ENCODE results near the gene PDE8B. TPM values are rescaled to one million over a fixed set of nuclear protein-coding genes. Genes with fewer than 3 reads are reported as not detected.

The PDE8B gene
- total RNA-seq, 1 donor from 2014 or later, result 0.18 TPM

DNA sequence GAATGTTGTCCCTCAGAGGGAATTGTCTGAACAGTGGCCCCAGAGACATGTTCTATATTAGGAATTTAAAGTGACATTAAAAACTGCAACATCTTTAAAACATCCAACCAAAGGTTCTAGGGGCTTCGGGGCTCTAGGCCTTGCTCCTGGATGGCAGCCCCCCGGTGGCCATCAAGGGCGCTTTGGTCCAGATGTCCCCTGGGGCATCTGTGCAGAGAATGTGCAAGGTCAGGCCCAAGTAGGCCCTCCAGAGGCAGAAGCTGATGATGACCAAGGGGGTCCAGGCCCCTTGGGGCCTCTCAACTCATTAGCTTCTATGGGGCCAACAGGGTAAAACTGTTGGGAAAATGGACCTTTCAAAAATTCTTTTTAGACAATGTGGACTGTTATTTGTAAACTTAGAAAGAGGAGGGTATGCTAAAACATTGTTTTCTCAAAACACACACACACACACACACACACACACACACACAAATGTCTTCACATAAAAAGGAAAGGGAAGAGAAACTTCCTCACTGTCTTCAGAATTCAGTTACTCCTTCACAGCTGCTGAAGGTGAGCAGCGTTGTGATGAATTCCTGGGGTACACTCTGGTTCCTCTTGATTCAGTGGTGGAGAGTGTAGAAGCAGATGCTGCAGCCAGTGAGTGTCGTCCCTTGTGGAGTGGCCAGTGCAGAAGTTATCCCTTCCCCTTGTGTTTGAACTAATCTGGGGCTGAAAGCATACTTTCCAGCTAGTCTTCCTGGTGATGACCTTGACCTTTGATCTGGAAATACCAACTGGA, 156.4 kb downstream of the PDE8B start:
- no peak overlapping the region for H3K27ac ChIP-seq (ENCODE audit: low read depth, low read length)
- TF ChIP-seq, protein P1, sequence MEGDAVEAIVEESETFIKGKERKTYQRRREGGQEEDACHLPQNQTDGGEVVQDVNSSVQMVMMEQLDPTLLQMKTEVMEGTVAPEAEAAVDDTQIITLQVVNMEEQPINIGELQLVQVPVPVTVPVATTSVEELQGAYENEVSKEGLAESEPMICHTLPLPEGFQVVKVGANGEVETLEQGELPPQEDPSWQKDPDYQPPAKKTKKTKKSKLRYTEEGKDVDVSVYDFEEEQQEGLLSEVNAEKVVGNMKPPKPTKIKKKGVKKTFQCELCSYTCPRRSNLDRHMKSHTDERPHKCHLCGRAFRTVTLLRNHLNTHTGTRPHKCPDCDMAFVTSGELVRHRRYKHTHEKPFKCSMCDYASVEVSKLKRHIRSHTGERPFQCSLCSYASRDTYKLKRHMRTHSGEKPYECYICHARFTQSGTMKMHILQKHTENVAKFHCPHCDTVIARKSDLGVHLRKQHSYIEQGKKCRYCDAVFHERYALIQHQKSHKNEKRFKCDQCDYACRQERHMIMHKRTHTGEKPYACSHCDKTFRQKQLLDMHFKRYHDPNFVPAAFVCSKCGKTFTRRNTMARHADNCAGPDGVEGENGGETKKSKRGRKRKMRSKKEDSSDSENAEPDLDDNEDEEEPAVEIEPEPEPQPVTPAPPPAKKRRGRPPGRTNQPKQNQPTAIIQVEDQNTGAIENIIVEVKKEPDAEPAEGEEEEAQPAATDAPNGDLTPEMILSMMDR (IDR thresholded peaks at IDR 0.05; ENCODE audit: insufficient read depth, low read depth, low read length), result no peak
- no peak for TF ChIP-seq EZH2 (IDR thresholded peaks at IDR 0.05; ENCODE audit: insufficient read depth, low read length)
- H3K36me3 Mint-ChIP-seq (ENCODE audit: low read depth, unreplicated experiment), result peaks cover 3% of the 10 kb centered on the region
- no peaks in the 10 kb centered on the region for H3K79me2 ChIP-seq (ENCODE audit: insufficient read depth, low read length)
- no peak for DNase-seq (ENCODE audit: low read depth)
- no peaks in the 10 kb centered on the region for H3K9me3 ChIP-seq (ENCODE audit: insufficient read depth, low read depth, low read length)
- no peaks in the 10 kb centered on the region for H4K20me1 ChIP-seq (ENCODE audit: insufficient read depth, low read length)
- H3K4me1 ChIP-seq (ENCODE audit: insufficient read depth, low read length), result no peaks in the 10 kb centered on the region
- no peak overlapping the region for H3K4me2 ChIP-seq (ENCODE audit: low read length)
- H2AFZ ChIP-seq (ENCODE audit: low read depth, low read length), result no peak overlapping the region
- no peaks in the 10 kb centered on the region for H3K27me3 ChIP-seq (ENCODE audit: insufficient read depth, low read length)
- no peaks in the 10 kb centered on the region for H3K27me3 Mint-ChIP-seq (ENCODE audit: low read depth, unreplicated experiment)
- no peak overlapping the region for H3K4me3 Mint-ChIP-seq (ENCODE audit: unreplicated experiment)
- H3K36me3 ChIP-seq (ENCODE audit: insufficient read depth, low read length), result no peaks in the 10 kb centered on the region
- no peak overlapping the region for H3K27ac Mint-ChIP-seq (ENCODE audit: unreplicated experiment)
- no peaks in the 10 kb centered on the region for H3K4me1 Mint-ChIP-seq (ENCODE audit: low read depth, unreplicated experiment)
- H3K9me3 Mint-ChIP-seq (ENCODE audit: unreplicated experiment), result no peaks in the 10 kb centered on the region
- FAIRE-seq, result no peak
- H3K4me3 ChIP-seq (ENCODE audit: insufficient read depth, low read depth, low read length), result no peak overlapping the region
- H3K9ac ChIP-seq (ENCODE audit: low read length), result no peak overlapping the region

DNA sequence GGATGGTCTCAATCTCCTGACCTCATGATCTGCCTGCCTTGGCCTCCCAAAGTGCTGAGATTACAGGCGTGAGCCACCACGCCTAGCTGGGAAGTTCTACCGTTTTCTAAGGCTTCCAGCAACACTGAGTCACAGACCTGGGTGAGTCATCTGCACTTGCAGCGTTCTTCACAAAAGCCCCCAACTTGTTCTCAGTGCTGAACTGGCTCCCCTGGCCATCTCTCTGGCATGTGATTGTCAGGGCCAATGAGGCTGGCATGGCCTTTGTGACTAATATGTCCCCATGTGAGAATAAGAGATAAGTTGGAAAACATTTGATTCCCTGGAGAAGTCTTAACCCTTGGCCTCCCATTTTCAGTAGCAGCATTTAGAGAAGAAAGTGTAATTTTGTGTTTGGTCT, 157.3 kb downstream of the PDE8B start:
- no peak overlapping the region for H3K27ac Mint-ChIP-seq (ENCODE audit: unreplicated experiment)
- H3K4me2 ChIP-seq (ENCODE audit: low read length), result no peak overlapping the region
- no peaks in the 10 kb centered on the region for H3K27me3 Mint-ChIP-seq (ENCODE audit: low read depth, unreplicated experiment)
- peak; percentile 5 for FAIRE-seq
- no peaks in the 10 kb centered on the region for H3K36me3 ChIP-seq (ENCODE audit: insufficient read depth, low read length)
- no peaks in the 10 kb centered on the region for H3K9me3 ChIP-seq (ENCODE audit: insufficient read depth, low read depth, low read length)
- no peak overlapping the region for H3K9ac ChIP-seq (ENCODE audit: low read length)
- TF ChIP-seq, protein P1 (IDR thresholded peaks at IDR 0.05; ENCODE audit: insufficient read depth, low read depth, low read length), result no peak
- TF ChIP-seq EZH2 (IDR thresholded peaks at IDR 0.05; ENCODE audit: insufficient read depth, low read length), result no peak
- no peak overlapping the region for H2AFZ ChIP-seq (ENCODE audit: low read depth, low read length)
- H3K27ac ChIP-seq (ENCODE audit: low read depth, low read length), result no peak overlapping the region
- H4K20me1 ChIP-seq (ENCODE audit: insufficient read depth, low read length), result no peaks in the 10 kb centered on the region
- H3K79me2 ChIP-seq (ENCODE audit: insufficient read depth, low read length), result no peaks in the 10 kb centered on the region
- no peak overlapping the region for H3K4me3 ChIP-seq (ENCODE audit: insufficient read depth, low read depth, low read length)
- no peaks in the 10 kb centered on the region for H3K9me3 Mint-ChIP-seq (ENCODE audit: unreplicated experiment)
- peak; percentile 34 for DNase-seq (ENCODE audit: low read depth)
- H3K27me3 ChIP-seq (ENCODE audit: insufficient read depth, low read length), result no peaks in the 10 kb centered on the region
- no peaks in the 10 kb centered on the region for H3K4me1 Mint-ChIP-seq (ENCODE audit: low read depth, unreplicated experiment)
- H3K4me3 Mint-ChIP-seq (ENCODE audit: unreplicated experiment), result no peak overlapping the region
- no peaks in the 10 kb centered on the region for H3K4me1 ChIP-seq (ENCODE audit: insufficient read depth, low read length)
- H3K36me3 Mint-ChIP-seq (ENCODE audit: low read depth, unreplicated experiment), result peaks cover 3% of the 10 kb centered on the region

DNA sequence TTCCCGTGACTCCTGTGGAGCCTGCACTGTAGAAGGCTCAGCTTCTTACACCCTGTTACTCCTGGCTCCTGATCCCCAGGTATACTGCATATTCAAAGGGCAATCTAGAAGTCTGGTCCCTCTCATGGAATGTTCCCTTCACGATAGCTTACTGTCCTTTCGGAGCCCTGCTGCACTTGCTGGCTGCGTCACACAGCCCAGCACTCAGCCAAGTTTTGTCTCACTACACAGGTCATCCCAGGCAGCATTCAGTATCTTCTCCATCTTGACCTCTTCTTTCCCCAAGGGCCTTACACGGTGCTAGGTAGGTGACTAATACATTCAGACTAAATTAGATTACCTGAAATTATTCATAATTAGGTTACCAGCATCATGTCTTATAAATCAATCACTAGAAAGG, 157.9 kb downstream of the PDE8B start:
- no peak overlapping the region for H3K4me3 ChIP-seq (ENCODE audit: insufficient read depth, low read depth, low read length)
- no peak overlapping the region for H3K9ac ChIP-seq (ENCODE audit: low read length)
- H3K27ac ChIP-seq (ENCODE audit: low read depth, low read length), result no peak overlapping the region
- H3K79me2 ChIP-seq (ENCODE audit: insufficient read depth, low read length), result no peaks in the 10 kb centered on the region
- H3K9me3 ChIP-seq (ENCODE audit: insufficient read depth, low read depth, low read length), result no peaks in the 10 kb centered on the region
- H3K27me3 ChIP-seq (ENCODE audit: insufficient read depth, low read length), result no peaks in the 10 kb centered on the region
- TF ChIP-seq EZH2 (IDR thresholded peaks at IDR 0.05; ENCODE audit: insufficient read depth, low read length), result no peak
- TF ChIP-seq, protein P1 (IDR thresholded peaks at IDR 0.05; ENCODE audit: insufficient read depth, low read depth, low read length), result no peak
- Mint-ChIP-seq H3K4me3 (ENCODE audit: unreplicated experiment) (no peak overlapping the region), H3K27ac (ENCODE audit: unreplicated experiment) (no peak overlapping the region), H3K27me3 (ENCODE audit: low read depth, unreplicated experiment) (no peaks in the 10 kb centered on the region), H3K9me3 (ENCODE audit: unreplicated experiment) (no peaks in the 10 kb centered on the region), H3K36me3 (ENCODE audit: low read depth, unreplicated experiment) (peaks cover 3% of the 10 kb centered on the region), H3K4me1 (ENCODE audit: low read depth, unreplicated experiment) (no peaks in the 10 kb centered on the region)
- H4K20me1 ChIP-seq (ENCODE audit: insufficient read depth, low read length), result no peaks in the 10 kb centered on the region
- FAIRE-seq (no peak), DNase-seq (ENCODE audit: low read depth) (no peak)
- H3K36me3 ChIP-seq (ENCODE audit: insufficient read depth, low read length), result no peaks in the 10 kb centered on the region
- no peak overlapping the region for H3K4me2 ChIP-seq (ENCODE audit: low read length)
- no peak overlapping the region for H2AFZ ChIP-seq (ENCODE audit: low read depth, low read length)
- H3K4me1 ChIP-seq (ENCODE audit: insufficient read depth, low read length), result no peaks in the 10 kb centered on the region
